ENCODE data around the gene MT1F. TPM values are rescaled to one million over a fixed set of nuclear protein-coding genes. Genes with fewer than 3 reads are reported as not detected.

Gene MT1F
- total and polyA plus RNA-seq, 10 of the 15 experiments (the other 5 are each of a cell fraction or from before 2014, with no cell fraction given): 0.28 to 2.5 (median 1.1) TPM; not detected in 1

- BruUV-seq (replicated peaks): no TSS peak
- Histone ChIP-seq H3K27ac (ENCODE audit: control insufficient read depth, insufficient read depth) (no peak overlapping the region), H3K4me1 (ENCODE audit: control insufficient read depth, insufficient read depth, low read length) (no peaks in the 10 kb centered on the region; the same call in 1 of the 2 replicates), H3K36me3 (ENCODE audit: control insufficient read depth in 2 of 2, insufficient read depth in 2 of 2, low read length in 1 of 2) (no peaks in the 10 kb centered on the region), H3K9ac (ENCODE audit: control insufficient read depth, insufficient read depth, low read length) (no peak overlapping the region), H3K27me3 (replicated peaks in 1 of 2; ENCODE audit: control insufficient read depth in 2 of 2, insufficient read depth in 2 of 2, low read length in 1 of 2) (no peaks in the 10 kb centered on the region; a peak in 2 of 4 replicates), H3K79me2 (ENCODE audit: control insufficient read depth, insufficient read depth, low read length) (no peaks in the 10 kb centered on the region), H4K20me1 (ENCODE audit: control insufficient read depth, insufficient read depth) (no peaks in the 10 kb centered on the region), H3K4me2 (ENCODE audit: control insufficient read depth, insufficient read depth) (no peak overlapping the region), H2AFZ (ENCODE audit: control insufficient read depth, low read depth, low read length) (no peak overlapping the region), H3K4me3 (no peak overlapping the region), H3K9me3 (replicated peaks; ENCODE audit: control insufficient read depth, insufficient read depth, low read length) (no peaks in the 10 kb centered on the region; the same call in 2 of the 3 replicates)
- ChIA-PET SMC1A (ENCODE audit: uncharacterized antibody, unreplicated experiment) (interaction anchor here (0.6 to 4.6 kb wide), 12 partner anchors 15 to 756 kb away, joined by 3 to 67 read pairs (median 8); partner anchors contain the start of gene MT1X), RAD21 (ENCODE audit: unreplicated experiment) (interaction anchor here (0.7 to 4.7 kb wide), 7 partner anchors 16 to 249 kb away, joined by 3 to 66 read pairs (median 11); partner anchors contain the start of genes NUDT21 and OGFOD1), POLR2A (interaction anchor here (0.5 to 0.6 kb wide), 3 partner anchors 75 to 376 kb away, joined by 3 read pairs; partner anchors contain the start of gene MT1E), CTCF (interaction anchor here (0.6 to 4.6 kb wide), 13 partner anchors 17 to 186 kb away, joined by 3 to 90 read pairs (median 15); partner anchors contain the start of gene MT2A)
- intact Hi-C loops (cut with micrococcal nuclease; ENCODE audit: unreplicated experiment) (loop anchor here (10.0 kb wide), 1 partner anchor 385 kb away; no protein-coding TSS in a partner anchor), in situ Hi-C loops (cut with MboI) (loop anchor here (5.0 kb wide), 1 partner anchor 188 kb away; no protein-coding TSS in a partner anchor)
- WGBS (ENCODE audit: insufficient coverage, insufficient replicate concordance, low lambda C conversion rate, missing lambda C conversion rate): 71% methylated on average over 1 of the region's 1 CpG
- no peak for DNase-seq (ENCODE audit: low read depth, low spot score)
- FAIRE-seq: no peak
- ATAC-seq: no peak
- TF ChIP-seq JUNB (IDR thresholded peaks at IDR 0.05) (no peak), HSF1 (IDR thresholded peaks at IDR 0.05; ENCODE audit: low read depth, low read length) (no peak), IRF3 (IDR thresholded peaks at IDR 0.05) (no peak), ASH2L (IDR thresholded peaks at IDR 0.05; ENCODE audit: borderline replicate concordance, low read depth) (no peak), RELB (IDR thresholded peaks at IDR 0.05; ENCODE audit: low read depth) (no peak), HCFC1 (IDR thresholded peaks at IDR 0.05; ENCODE audit: low read length) (no peak), POLR2AphosphoS2 (IDR thresholded peaks at IDR 0.05; ENCODE audit: low read depth, low read length) (no peak), HDGF (IDR thresholded peaks at IDR 0.05) (no peak), POLR2AphosphoS5 (IDR thresholded peaks at IDR 0.05; ENCODE audit: low read length) (no peak), MYC (IDR thresholded peaks at IDR 0.05; ENCODE audit: insufficient read depth, insufficient read length, insufficient replicate concordance, low read length, severe bottlenecking) (no peak), BHLHE40 (IDR thresholded peaks at IDR 0.05; ENCODE audit: borderline replicate concordance in 1 of 2, low read depth in 2 of 2, low read length in 1 of 2) (no peak), IKZF2 (IDR thresholded peaks at IDR 0.05) (no peak), CUX1 (IDR thresholded peaks at IDR 0.05; ENCODE audit: insufficient replicate concordance, low read depth, low read length) (no peak), MTA2 (IDR thresholded peaks at IDR 0.05; ENCODE audit: low read depth) (no peak)
These were observed 42.4 kb downstream of the MT1F start for GRCh38 chr16:56700195-56700594.

Data from GM12878 (cell line).